Mucosa of descending colon (tissue), 3 donors: ENCODE data around the gene BPHL. TPM values are rescaled to one million over a fixed set of nuclear protein-coding genes. Genes with fewer than 3 reads are reported as not detected.
"Not testable (repeated sequence)": the region's sequence is repeated elsewhere in the genome, so short reads cannot be mapped to it uniquely, and the experiment has no call there.

ENCODE experiments used
- ATAC-seq: fragments of 200-7000 bp; cut with Tn5 transposase; one replicate; pipeline ENCODE4 v1.9.1; 2020; ENCODE audit warnings: mild to moderate bottlenecking, moderate library complexity
- DNase-seq, 3 donors: peaks; one replicate each; pipeline ENCODE4 v3.0.0-alpha.2; 2020
- H3K36me3 ChIP-seq: fragments of 200-600 bp; one replicate; pipeline ENCODE4 v1.8.0; 2021; ENCODE audit warnings: low read depth, mild to moderate bottlenecking
- H3K4me1 ChIP-seq: fragments of 200-600 bp; one replicate; pipeline ENCODE4 v1.8.0; 2021; ENCODE audit warnings: low read depth, mild to moderate bottlenecking
- H3K4me3 ChIP-seq: fragments of 200-600 bp; one replicate; pipeline ENCODE4 v1.8.0; 2021; ENCODE audit warnings: mild to moderate bottlenecking
- H3K9me3 ChIP-seq: fragments of 200-600 bp; one replicate; pipeline ENCODE4 v1.8.0; 2021; ENCODE audit warnings: mild to moderate bottlenecking
- intact Hi-C, 2 donors: fragments of 100-400 bp; cut with DNase I in 1 of 2; cut with micrococcal nuclease in 1 of 2; formaldehyde crosslinking; loops; one replicate each; pipeline versions ENCODE4 v1.11.0 to v1.11.1; 2022; cut with DNase I, micrococcal nuclease
- total RNA-seq, 3 donors: library from RNA; stranded (reverse); fragmentation: NEBNext Ultra II Directional in 2 of 3; extraction: Animal tissue kit (Norgen Biotek cat#: 25700) in 2 of 3; gene quantifications; one replicate each; pipeline versions ENCODE4 v1.2.1 to v1.2.4, GENCODE V29; 2021 to 2023
- TF ChIP-seq, protein P1 (sequence below): fragments of 200-600 bp; IDR thresholded peaks from one replicate; pipeline ENCODE4 v1.8.0; 2022; ENCODE audit warnings: antibody characterized with exemption, mild to moderate bottlenecking
- donor health status: DM: no; HTN: no; CAD: no; lungs with moderate emphysema.
- donor health status: DM: no; HTN: no; CAD: no.
- donor health status: DM: no; HTN: yes; CAD: no.

Gene BPHL
- total RNA-seq, 3 donors from 2014 or later, result 17.6 to 30.7 (median 30.0) TPM

GRCh38 chr6:3144571-3144970 is 26.1 kb downstream of the BPHL start:
- TF ChIP-seq, protein P1, sequence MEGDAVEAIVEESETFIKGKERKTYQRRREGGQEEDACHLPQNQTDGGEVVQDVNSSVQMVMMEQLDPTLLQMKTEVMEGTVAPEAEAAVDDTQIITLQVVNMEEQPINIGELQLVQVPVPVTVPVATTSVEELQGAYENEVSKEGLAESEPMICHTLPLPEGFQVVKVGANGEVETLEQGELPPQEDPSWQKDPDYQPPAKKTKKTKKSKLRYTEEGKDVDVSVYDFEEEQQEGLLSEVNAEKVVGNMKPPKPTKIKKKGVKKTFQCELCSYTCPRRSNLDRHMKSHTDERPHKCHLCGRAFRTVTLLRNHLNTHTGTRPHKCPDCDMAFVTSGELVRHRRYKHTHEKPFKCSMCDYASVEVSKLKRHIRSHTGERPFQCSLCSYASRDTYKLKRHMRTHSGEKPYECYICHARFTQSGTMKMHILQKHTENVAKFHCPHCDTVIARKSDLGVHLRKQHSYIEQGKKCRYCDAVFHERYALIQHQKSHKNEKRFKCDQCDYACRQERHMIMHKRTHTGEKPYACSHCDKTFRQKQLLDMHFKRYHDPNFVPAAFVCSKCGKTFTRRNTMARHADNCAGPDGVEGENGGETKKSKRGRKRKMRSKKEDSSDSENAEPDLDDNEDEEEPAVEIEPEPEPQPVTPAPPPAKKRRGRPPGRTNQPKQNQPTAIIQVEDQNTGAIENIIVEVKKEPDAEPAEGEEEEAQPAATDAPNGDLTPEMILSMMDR, result no peak
- no peaks in the 10 kb centered on the region for H3K36me3 ChIP-seq
- H3K4me1 ChIP-seq, result no peaks in the 10 kb centered on the region
- DNase-seq (no peak), ATAC-seq (no peak)
- H3K4me3 ChIP-seq, result no peak overlapping the region
- intact Hi-C loops, result no loop called here
- H3K9me3 ChIP-seq, result no peaks in the 10 kb centered on the region

DNA sequence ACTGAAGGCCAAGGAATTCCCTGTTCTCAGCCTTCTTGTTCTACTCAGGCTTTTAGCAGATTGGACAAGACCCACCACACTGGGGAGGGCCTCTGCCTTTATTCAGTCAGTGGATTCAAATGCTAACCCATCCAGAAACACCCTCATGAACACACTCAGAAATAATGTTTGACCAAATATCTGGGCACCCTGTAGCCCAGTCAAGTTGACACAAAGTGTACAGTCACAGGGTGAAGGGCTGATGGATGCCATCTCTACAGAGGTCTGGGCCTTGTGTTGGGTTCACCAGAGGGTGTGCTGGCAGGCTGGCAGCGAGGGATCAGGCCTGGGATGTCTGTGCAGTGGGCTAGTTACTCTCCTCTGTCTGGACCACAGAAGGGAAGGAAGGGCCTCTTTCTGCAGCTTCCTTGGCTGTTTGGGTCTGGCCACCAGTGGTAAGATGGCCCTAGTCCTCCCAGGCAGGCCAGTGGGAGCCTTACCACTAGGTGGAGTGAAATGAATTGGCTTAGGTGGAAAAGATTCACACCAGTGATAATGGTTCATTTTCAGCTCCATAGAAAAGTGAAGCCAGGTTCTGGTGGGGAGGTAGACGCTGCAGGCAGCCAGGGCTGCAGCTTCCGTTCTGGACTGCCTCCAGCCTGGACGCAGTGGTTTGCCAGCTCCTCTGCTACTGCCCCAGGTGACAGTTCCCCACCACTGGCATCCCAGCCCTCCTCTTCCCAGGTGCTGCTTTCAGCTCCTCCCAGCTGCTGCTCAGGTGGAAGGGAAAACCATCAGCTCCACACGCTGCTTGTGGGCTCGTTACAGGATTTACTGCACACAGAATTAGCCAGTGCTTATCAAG is 29.6 kb downstream of the BPHL start:
- intact Hi-C loops, result no loop called here

DNA sequence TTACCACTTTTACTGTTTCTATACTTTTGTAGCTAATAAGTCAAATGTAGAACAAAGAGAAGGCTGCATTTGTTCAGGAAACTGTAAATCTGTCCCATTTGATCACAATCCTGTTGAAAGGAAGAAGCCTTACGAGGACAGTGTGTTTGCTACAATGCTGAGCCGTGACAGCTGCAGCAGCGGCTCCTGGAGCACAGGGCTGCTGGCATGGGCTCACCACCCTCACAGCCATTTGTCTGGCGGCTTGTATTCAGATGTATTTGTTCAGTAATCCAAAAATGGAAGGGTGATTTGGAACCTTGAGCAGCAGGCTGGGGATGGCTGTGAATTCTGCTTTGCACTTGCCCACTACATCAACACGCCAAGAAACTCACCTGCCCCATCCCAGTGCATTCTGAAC is 33.2 kb downstream of the BPHL start:
- ATAC-seq (no peak), DNase-seq (no peak)
- TF ChIP-seq, protein P1, result no peak
- no peaks in the 10 kb centered on the region for H3K4me1 ChIP-seq
- H3K9me3 ChIP-seq, result no peaks in the 10 kb centered on the region
- H3K4me3 ChIP-seq, result no peak overlapping the region
- no peaks in the 10 kb centered on the region for H3K36me3 ChIP-seq
- intact Hi-C loops, result no loop called here

More for the DNA sequence above, 29.6 kb downstream of the BPHL start:
- DNase-seq (no peak), ATAC-seq (no peak)
- H3K4me3 ChIP-seq, result no peak overlapping the region
- TF ChIP-seq, protein P1, result no peak
- H3K9me3 ChIP-seq, result no peaks in the 10 kb centered on the region
- no peaks in the 10 kb centered on the region for H3K4me1 ChIP-seq
- no peaks in the 10 kb centered on the region for H3K36me3 ChIP-seq

- DNase-seq, result no peak
- Histone ChIP-seq H3K4me1 (no peaks in the 10 kb centered on the region), H3K4me3 (no peak overlapping the region), H3K9me3 (no peaks in the 10 kb centered on the region), H3K36me3 (no peaks in the 10 kb centered on the region)
- no peak for ATAC-seq
- intact Hi-C loops, result no loop called here
- TF ChIP-seq, protein P1, result no peak
Measured at GRCh38 chr6:3152689-3153088, 34.2 kb downstream of the BPHL start.

- H3K9me3 ChIP-seq, intact Hi-C loops, H3K36me3 ChIP-seq, H3K4me1 ChIP-seq, H3K4me3 ChIP-seq: not testable (repeated sequence)
- ATAC-seq (peak; percentile 3), DNase-seq (peak in 1 of 3 donors; percentile 26)
Measured at GRCh38 chr6:3155416-3155815, 36.9 kb downstream of the BPHL start.

- ATAC-seq, H3K4me1 ChIP-seq, intact Hi-C loops, H3K36me3 ChIP-seq, H3K9me3 ChIP-seq: not testable (repeated sequence)
- H3K4me3 ChIP-seq, result peak overlapping the region; percentile 72
- peak in 1 of 3 donors; percentile 63 for DNase-seq
Measured at GRCh38 chr6:3156184-3157130, 37.9 kb downstream of the BPHL start.
